CD4-positive, alpha-beta T cell treated with Interleukin-1 beta for 1 hour (primary cell): Measurements from ENCODE around the gene EFR3B.
"Not testable (repeated sequence)": the region's sequence is repeated elsewhere in the genome, so short reads cannot be mapped to it uniquely, and the experiment has no call there.

Experiments used
- DNase-seq, 2 donors: peaks; one replicate each; pipeline ENCODE4 v3.0.0-alpha.2; 2020 to 2022

The EFR3B gene

GRCh38 chr2:25076749-25077148 lies 34.9 kb downstream of the EFR3B start:
- no peak for DNase-seq

- no peak for DNase-seq
Observed at GRCh38 chr2:25077789-25078169, 35.9 kb downstream of the EFR3B start.

GRCh38 chr2:25078170-25079049 lies 36.5 kb downstream of the EFR3B start:
- DNase-seq = no peak

GRCh38 chr2:25079050-25079635 lies 37.3 kb downstream of the EFR3B start:
- DNase-seq = no peak

- no peak for DNase-seq
Observed at GRCh38 chr2:25081237-25081790, 39.4 kb downstream of the EFR3B start.

DNA sequence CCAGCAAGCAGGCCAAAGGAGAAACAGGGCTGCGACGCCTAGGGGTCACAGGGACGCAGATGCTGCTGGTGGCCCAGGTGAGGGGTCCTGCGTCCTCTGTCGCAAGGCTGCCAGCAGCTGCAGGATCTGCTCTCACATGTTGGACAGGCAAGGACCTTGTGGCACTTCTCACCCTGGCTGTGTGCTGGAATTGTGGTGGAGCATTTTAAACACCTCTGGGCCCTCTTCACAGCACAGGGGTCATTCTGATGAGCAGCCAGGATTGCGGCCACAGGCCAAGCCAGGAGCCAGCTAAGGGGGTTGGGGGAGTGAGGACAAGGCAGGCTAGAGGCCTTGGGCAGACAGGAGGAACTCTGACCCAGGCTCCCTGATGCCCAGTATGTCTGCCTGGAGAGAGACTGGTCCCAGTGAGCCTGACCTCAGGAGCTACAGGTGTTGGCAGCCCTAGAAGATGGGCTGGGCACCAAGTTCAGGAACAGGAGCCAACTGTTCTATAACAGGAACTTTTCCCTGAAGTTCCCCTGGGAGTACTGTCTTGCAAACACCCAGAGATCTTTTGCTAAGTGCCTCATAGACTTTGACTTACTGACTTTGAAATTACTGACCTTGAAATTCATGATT lies 40.2 kb downstream of the EFR3B start:
- DNase-seq = no peak

DNA sequence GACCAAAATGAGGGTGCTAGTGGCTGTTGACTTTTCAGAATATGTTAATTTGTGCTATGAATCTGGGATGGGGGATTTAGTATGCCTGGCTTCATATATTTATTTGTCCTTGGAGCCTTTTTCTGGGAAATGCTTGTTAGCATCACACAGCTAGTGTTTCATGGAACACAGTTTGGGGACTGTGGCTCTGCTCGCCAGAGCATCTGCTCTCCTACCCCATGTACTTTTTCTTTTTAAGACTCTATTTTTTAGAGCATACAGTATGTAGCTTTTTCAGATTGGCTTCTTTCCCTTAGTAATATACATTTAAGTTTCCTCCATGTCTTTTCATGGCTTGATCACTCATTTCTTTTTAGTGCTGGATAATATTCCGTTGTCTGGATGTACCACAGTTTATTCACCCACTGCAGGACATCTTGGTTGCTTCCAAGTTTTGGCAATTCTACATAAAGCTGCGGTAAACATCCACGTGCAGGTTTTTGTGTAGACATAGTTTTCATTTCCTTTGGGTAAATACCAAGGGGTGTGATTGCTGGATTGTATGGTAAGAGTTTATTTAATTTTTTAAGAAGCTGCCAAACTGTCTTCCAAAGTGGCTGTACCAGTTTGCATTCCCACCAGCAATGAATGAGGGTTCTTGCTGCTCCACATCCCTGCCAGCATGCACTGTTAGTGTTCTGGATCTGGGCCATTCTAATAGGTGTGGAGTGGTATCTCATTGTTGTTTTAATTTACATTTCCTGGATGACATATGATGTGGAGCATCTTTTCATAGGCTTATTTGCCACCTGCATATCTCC lies 44.1 kb downstream of the EFR3B start:
- DNase-seq = no peak

DNA sequence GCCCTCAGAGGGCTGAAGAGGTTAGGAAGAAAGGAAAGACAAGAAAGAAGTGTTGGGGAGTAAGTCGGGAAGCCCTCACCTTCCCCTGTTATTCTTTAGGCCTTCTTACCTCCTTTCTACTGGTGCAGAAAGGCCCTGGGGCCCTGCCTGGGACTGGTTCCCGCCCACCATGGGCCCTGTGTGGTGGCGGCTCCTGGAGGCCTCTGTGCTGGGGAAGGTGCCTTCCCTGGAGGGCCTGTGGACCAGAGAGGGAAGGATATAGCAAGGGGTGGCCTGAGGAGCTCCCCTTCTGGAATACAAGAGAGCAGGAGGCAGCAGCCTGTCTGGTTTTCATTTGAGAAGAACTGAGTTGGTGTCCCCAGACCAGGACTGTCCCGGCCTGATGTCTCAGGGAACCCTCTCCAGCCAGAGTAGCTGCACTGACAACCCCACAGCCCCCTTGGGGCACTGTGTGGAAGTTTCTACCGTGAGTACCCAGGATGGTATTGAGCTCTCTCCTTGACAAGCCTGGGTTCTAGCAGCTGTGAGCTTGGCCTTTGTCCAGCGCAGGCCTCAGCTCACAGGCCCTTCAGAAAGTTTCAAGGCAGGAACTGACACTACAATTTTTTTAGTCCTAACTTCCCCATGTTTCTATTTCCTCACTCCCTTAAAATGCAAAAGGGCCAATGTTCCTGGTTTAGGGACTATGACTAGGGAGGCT lies 47.1 kb downstream of the EFR3B start:
- no peak for DNase-seq

- no peak for DNase-seq
Observed at GRCh38 chr2:25089605-25090315, 47.9 kb downstream of the EFR3B start.

- DNase-seq = no peak
Observed at GRCh38 chr2:25090801-25091200, 48.9 kb downstream of the EFR3B start.

- no peak for DNase-seq
Observed at GRCh38 chr2:25091265-25091664, 49.4 kb downstream of the EFR3B start.

- DNase-seq = no peak
Observed at GRCh38 chr2:25098056-25098455, 56.2 kb downstream of the EFR3B start.

DNA sequence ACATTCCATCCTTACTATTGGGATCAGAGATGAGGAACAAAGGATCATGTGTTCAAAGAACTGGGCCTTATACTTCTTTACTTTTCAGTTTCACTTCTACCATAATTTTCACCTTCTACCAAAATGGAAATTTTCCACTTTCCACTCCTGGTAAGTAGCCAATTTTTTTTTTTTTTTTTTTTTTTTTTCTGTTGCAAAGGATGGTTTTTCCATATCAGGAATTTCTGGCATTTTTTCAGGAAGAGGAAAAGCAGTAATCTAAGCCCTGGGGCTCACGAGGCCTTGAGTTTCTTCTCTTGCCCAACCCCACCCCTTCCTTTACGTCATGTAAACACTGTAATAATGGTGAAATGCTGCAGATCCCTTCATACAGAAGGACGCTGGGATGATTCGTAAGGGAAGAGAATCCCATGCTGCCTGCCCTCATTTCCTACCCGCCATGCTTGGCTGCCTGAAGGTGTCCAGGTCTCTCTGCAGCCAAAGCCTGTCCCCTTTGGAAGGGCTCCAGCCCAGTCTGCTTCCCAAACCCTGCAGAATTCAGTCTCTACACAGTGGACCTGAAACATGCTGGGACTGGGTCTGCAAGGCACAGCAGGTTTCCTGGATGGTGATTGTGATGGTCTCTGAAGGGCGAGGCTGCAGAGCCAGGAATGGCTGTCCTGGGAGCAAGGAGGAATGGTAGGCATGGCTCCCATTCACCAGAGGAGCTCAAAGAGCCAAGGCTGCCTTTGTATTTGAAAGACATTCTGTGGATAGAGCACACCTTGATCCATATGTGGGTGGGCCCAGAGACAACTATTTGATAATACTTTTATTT lies 57.0 kb downstream of the EFR3B start:
- no peak for DNase-seq

- DNase-seq = not testable (repeated sequence)
Observed at GRCh38 chr2:25102352-25102751, 60.5 kb downstream of the EFR3B start.

DNA sequence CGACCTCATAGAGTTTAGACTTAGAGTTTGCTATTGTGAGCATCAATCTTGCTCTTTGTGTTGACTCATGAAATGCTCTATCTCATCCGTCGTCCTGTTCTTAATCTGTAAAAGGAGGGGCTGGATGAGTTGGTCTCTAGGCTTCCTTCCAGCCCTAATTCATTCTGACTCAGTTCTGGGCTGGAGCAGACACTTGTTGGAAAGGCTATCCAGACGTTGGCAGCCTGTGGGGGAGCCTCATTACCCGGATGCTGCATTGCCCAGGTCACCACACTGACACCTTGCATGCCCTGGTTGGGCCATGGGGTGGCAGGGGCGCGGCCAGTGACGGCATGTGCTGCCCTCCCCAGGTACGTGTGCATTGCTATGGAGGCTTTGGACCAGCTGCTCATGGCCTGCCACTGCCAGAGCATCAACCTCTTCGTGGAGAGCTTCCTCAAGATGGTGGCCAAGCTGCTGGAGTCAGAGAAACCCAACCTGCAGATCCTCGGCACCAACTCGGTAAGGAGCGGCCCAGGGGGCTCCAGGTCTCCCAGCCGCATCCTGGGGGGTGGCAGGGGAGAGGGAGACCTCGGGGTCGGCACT lies 61.5 kb downstream of the EFR3B start:
- no peak for DNase-seq

DNA sequence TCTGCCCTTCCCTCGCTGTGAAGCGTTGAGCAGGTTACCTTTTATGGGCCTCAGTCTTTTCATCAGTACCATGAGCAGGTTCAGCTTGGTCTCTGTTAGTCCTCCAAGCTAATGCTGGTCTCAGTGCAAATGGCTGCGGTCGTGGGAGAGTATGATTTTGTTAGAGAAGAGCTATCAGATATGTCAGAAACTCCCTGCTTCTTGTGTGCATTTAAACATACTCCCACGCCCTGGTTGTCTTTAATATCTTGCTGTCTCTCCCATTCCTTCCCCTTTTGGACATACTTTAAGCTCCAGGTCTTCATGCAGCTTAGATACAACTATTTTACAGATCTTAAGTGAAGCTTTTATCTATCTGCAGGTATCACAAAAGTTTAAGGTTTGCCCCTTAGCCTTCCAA lies 62.9 kb downstream of the EFR3B start:
- no peak for DNase-seq

DNA sequence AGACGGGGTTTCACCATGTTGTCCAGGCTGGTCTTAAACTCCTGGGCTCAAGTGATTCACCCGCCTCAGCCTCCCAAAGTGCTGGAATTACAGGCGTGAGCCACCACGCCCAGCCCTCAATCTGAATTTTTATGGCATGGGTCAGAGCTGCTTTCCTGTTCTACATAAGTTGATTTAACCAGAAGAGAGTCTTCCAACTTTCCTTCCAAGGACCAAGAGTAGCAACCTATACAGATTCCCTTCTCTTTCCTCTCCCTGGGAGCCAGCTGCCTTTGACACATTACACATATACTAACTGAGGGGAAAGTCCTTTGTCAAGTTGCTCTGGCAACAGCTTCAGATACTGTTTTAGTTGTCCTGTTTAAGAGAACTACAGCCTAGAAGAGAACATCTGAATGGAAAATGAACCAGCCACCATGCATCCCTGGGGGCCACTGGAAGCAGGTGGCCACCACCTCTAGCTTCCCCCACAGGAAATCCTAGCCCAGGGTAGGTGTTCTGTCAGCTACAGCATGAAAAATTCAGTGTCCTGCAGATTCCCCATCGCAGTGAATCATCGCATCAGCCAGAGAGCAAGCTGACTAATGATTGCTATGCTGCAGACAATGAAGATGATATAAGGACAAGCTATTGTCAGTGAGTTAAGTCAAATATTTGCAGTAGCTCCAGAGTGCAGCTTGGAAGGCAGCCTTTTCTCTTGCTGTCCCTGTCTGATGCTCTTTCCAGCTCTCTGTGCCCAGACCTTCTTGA lies 63.6 kb downstream of the EFR3B start:
- no peak for DNase-seq

DNA sequence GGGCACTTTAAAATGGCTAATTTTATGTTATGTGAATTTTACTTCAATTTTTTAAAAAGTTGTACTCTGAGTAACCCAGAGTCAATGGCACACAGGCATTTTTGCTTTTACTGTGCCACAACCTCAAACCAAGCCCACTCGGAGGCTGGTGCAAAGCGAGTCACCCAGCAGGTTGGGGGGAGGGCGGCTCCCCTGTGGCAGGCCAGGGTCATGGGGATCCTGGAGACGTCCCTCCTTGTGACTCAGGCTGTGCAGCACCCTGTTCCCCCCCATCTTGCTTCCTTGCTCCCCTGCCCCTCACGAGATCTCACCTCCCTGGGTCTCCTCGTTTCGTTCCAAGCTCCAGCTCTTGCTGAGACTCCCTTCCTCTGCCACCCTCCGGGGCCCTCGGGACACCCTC lies 67.9 kb downstream of the EFR3B start:
- no peak for DNase-seq

- DNase-seq = no peak
Observed at GRCh38 chr2:25112113-25112512, 70.2 kb downstream of the EFR3B start.
